T follicular helper cell (primary cell): Measurements from ENCODE around the gene PNPLA2.

Experiments used
- DNase-seq: peaks from one replicate; pipeline ENCODE4 v3.0.0-alpha.2; 2020; ENCODE audit warnings: low read depth

PNPLA2 gene

GRCh38 chr11:783581-784015, 35.1 kb upstream of the PNPLA2 start:
- DNase-seq, result no peak

- DNase-seq, result no peak
Measured at GRCh38 chr11:786235-787083, 32.3 kb upstream of the PNPLA2 start.

GRCh38 chr11:787084-787675, 31.5 kb upstream of the PNPLA2 start:
- no peak for DNase-seq

- no peak for DNase-seq
Measured at GRCh38 chr11:788009-788640, 30.6 kb upstream of the PNPLA2 start.

- no peak for DNase-seq
Measured at GRCh38 chr11:788953-789940, 29.5 kb upstream of the PNPLA2 start.

- no peak for DNase-seq
Measured at GRCh38 chr11:789943-790342, 28.8 kb upstream of the PNPLA2 start, which contains the start of gene CEND1. TSS of gene CEND1 (minus strand) at chr11:790090. CDS start at chr11:788576, 1,514 bp downstream.

- DNase-seq, result no peak
Measured at GRCh38 chr11:790721-791564, 27.8 kb upstream of the PNPLA2 start.

GRCh38 chr11:791658-792534, 26.8 kb upstream of the PNPLA2 start:
- no peak for DNase-seq

- no peak for DNase-seq
Measured at GRCh38 chr11:792535-792821, 26.2 kb upstream of the PNPLA2 start.

GRCh38 chr11:792873-793272, 25.8 kb upstream of the PNPLA2 start:
- no peak for DNase-seq

- DNase-seq, result no peak
Measured at GRCh38 chr11:793556-793955, 25.2 kb upstream of the PNPLA2 start.

- no peak for DNase-seq
Measured at GRCh38 chr11:794013-794765, 24.5 kb upstream of the PNPLA2 start.

GRCh38 chr11:794766-795633, 23.7 kb upstream of the PNPLA2 start:
- no peak for DNase-seq

GRCh38 chr11:795634-796564, 22.8 kb upstream of the PNPLA2 start:
- peak; percentile 67 for DNase-seq

- DNase-seq, result no peak
Measured at GRCh38 chr11:796565-797295, 22.0 kb upstream of the PNPLA2 start.
